H9 (cell line): ENCODE measurements around the gene ZNF680. TPM values are rescaled to one million over a fixed set of nuclear protein-coding genes. Genes with fewer than 3 reads are reported as not detected.

ENCODE experiments used
- DNase-seq: peaks from one replicate; pipeline ENCODE4 v3.0.0-alpha.2; 2017
- H2AFZ ChIP-seq: one replicate; pipeline ENCODE4 v1.6.1; 2013; ENCODE audit warnings: mild to moderate bottlenecking, low read length, control low read depth, moderate library complexity
- H2AK5ac ChIP-seq: 2 replicates; pipeline ENCODE4 v1.6.1; 2013; ENCODE audit warnings: low read length, control low read depth, mixed read lengths; ENCODE audit not compliant: insufficient read length
- H2BK120ac ChIP-seq: one replicate; pipeline ENCODE4 v1.6.1; 2013; ENCODE audit warnings: low read depth, mild to moderate bottlenecking, low read length, control low read depth, inconsistent platforms; ENCODE audit not compliant: poor library complexity, severe bottlenecking
- H2BK12ac ChIP-seq: 2 replicates; pipeline ENCODE4 v1.6.1; 2013; ENCODE audit warnings: low read length, control low read depth, mixed read lengths, low read depth; ENCODE audit not compliant: insufficient read length
- H2BK15ac ChIP-seq: 2 replicates; pipeline ENCODE4 v1.6.1; 2013; ENCODE audit warnings: low read depth, low read length, control low read depth
- H2BK20ac ChIP-seq: one replicate; pipeline ENCODE4 v1.6.1; 2013; ENCODE audit warnings: low read depth, mild to moderate bottlenecking, low read length, control low read depth, inconsistent platforms; ENCODE audit not compliant: poor library complexity, severe bottlenecking
- H2BK5ac ChIP-seq: 2 replicates; pipeline ENCODE4 v1.6.1; 2013; ENCODE audit warnings: low read length, control low read depth, mixed read lengths; ENCODE audit not compliant: insufficient read length
- H3K14ac ChIP-seq: 2 replicates; pipeline ENCODE4 v1.6.1; 2013; ENCODE audit warnings: low read length, control low read depth; ENCODE audit not compliant: insufficient read depth
- H3K18ac ChIP-seq: 2 replicates; pipeline ENCODE4 v1.6.1; 2013; ENCODE audit warnings: low read depth, mild to moderate bottlenecking, mixed read lengths, low read length, control low read depth; ENCODE audit not compliant: insufficient read length
- H3K23ac ChIP-seq: 2 replicates; pipeline ENCODE4 v1.6.1; 2013; ENCODE audit warnings: low read length, control low read depth, mixed read lengths, low read depth; ENCODE audit not compliant: insufficient read length
- H3K23me2 ChIP-seq: 2 replicates; pipeline ENCODE4 v1.6.1; 2013; ENCODE audit warnings: low read depth, mild to moderate bottlenecking, mixed read lengths, low read length, control low read depth; ENCODE audit not compliant: insufficient read length, poor library complexity, severe bottlenecking
- H3K27ac ChIP-seq: 2 replicates; pipeline ENCODE4 v1.5.1; 2013; ENCODE audit warnings: low read length, control low read depth, mixed read lengths, low read depth; ENCODE audit not compliant: insufficient read length
- H3K27me3 ChIP-seq: 2 replicates; pipeline ENCODE4 v1.6.1; 2013; ENCODE audit warnings: low read length, control low read depth, inconsistent platforms; ENCODE audit not compliant: insufficient read depth
- H3K4ac ChIP-seq: 2 replicates; pipeline ENCODE4 v1.6.1; 2013; ENCODE audit warnings: low read depth, mild to moderate bottlenecking, control low read depth, inconsistent platforms, low read length, moderate library complexity
- H3K4me1 ChIP-seq: 2 replicates; pipeline ENCODE4 v1.6.1; 2013; ENCODE audit warnings: low read length, control low read depth, inconsistent platforms; ENCODE audit not compliant: insufficient read depth
- H3K4me2 ChIP-seq: 2 replicates; pipeline ENCODE4 v1.6.1; 2013; ENCODE audit warnings: low read length, control low read depth, mixed read lengths; ENCODE audit not compliant: insufficient read length, insufficient read depth
- H3K56ac ChIP-seq: 2 replicates; pipeline ENCODE4 v1.6.1; 2013; ENCODE audit warnings: low read depth, mild to moderate bottlenecking, mixed read lengths, low read length, control low read depth; ENCODE audit not compliant: insufficient read length
- H3K79me1 ChIP-seq: 2 replicates; pipeline ENCODE4 v1.6.1; 2013; ENCODE audit warnings: low read depth, mild to moderate bottlenecking, moderate library complexity, low read length, control low read depth, inconsistent platforms; ENCODE audit not compliant: insufficient read depth, poor library complexity, severe bottlenecking
- H3K79me2 ChIP-seq: 2 replicates; pipeline ENCODE4 v1.6.1; 2013; ENCODE audit warnings: low read length, control low read depth, inconsistent platforms; ENCODE audit not compliant: insufficient read depth
- H3K9ac ChIP-seq: 2 replicates; pipeline ENCODE4 v1.6.1; 2013; ENCODE audit warnings: low read length, control low read depth, mixed read lengths; ENCODE audit not compliant: insufficient read length; ENCODE audit errors: extremely low read depth
- H3K9me3 ChIP-seq: one replicate; pipeline ENCODE4 v1.6.1; 2013; ENCODE audit warnings: low read depth, low read length, inconsistent platforms; ENCODE audit not compliant: control insufficient read depth
- H3T11ph ChIP-seq: one replicate; pipeline ENCODE4 v1.6.1; 2013; ENCODE audit warnings: mild to moderate bottlenecking, low read length, control low read depth, inconsistent platforms
- H4K20me1 ChIP-seq: one replicate; pipeline ENCODE4 v1.6.1; 2013; ENCODE audit not compliant: control insufficient read depth, insufficient read length, insufficient read depth
- H4K5ac ChIP-seq: 2 replicates; pipeline ENCODE4 v1.6.1; 2013; ENCODE audit warnings: low read depth, mild to moderate bottlenecking, mixed read lengths, low read length, control low read depth; ENCODE audit not compliant: insufficient read length
- H4K8ac ChIP-seq: replicated peaks from 2 replicates; pipeline ENCODE4 v1.6.1; 2013; ENCODE audit warnings: low read length, control low read depth, mixed read lengths, low read depth; ENCODE audit not compliant: insufficient read length
- H4K91ac ChIP-seq: 2 replicates; pipeline ENCODE4 v1.6.1; 2013; ENCODE audit warnings: low read depth, mild to moderate bottlenecking, moderate library complexity, mixed read lengths, low read length, control low read depth; ENCODE audit not compliant: insufficient read length
- H3K27ac Mint-ChIP-seq, 3 experiments: 2 replicates in 2 of 3; 3 replicates in 1 of 3; pipeline ENCODE4 v1.8.0; 2020 to 2021; ENCODE audit warnings: mixed read lengths in 3 of 3, mild to moderate bottlenecking in 1 of 3, moderate library complexity in 1 of 3
- H3K27me3 Mint-ChIP-seq: 2 replicates; pipeline ENCODE4 v1.8.0; 2021; ENCODE audit warnings: low read depth, mild to moderate bottlenecking, moderate library complexity, mixed read lengths
- H3K36me3 Mint-ChIP-seq, 3 experiments: 2 replicates in 2 of 3; 3 replicates in 1 of 3; pipeline ENCODE4 v1.8.0; 2020 to 2021; ENCODE audit warnings: low read depth in 3 of 3, mixed read lengths in 3 of 3; ENCODE audit not compliant: insufficient read depth in 1 of 3
- H3K4me1 Mint-ChIP-seq, 2 experiments: 2 replicates each; pipeline ENCODE4 v1.8.0; 2020; ENCODE audit warnings: mixed read lengths in 2 of 2
- H3K4me3 Mint-ChIP-seq, 2 experiments: 2 replicates in 1 of 2; 3 replicates in 1 of 2; pipeline ENCODE4 v1.8.0; 2020 to 2021; ENCODE audit warnings: mild to moderate bottlenecking in 2 of 2, mixed read lengths in 2 of 2, moderate library complexity in 1 of 2
- H3K9me3 Mint-ChIP-seq, 2 experiments: 2 replicates in 1 of 2; 3 replicates in 1 of 2; pipeline ENCODE4 v1.8.0; 2020; ENCODE audit warnings: mild to moderate bottlenecking in 2 of 2, mixed read lengths in 2 of 2, moderate library complexity in 1 of 2
- WGBS: extraction: QIAGEN DNeasy Blood & Tissue Kit; methylation state at CpG from one replicate; pipeline ENCODE4 v1.1.7; 2013; ENCODE audit warnings: missing lambda C conversion rate, low lambda C conversion rate, mixed read lengths; ENCODE audit not compliant: insufficient read length; ENCODE audit errors: extremely low coverage; 5-methylcytosine and 5-hydroxymethylcytosine counted together
- total RNA-seq: library from RNA; stranded (reverse); gene quantifications from 2 replicates; pipeline ENCODE4 v1.2.1, GENCODE V29; 2021
- TF ChIP-seq, protein P1 (sequence below): fragments of 200-600 bp; sonication (generic); conservative IDR thresholded peaks from 3 replicates; pipeline ENCODE4 v1.8.0; 2021; ENCODE audit warnings: antibody characterized with exemption, mild to moderate bottlenecking

ZNF680 gene
- total RNA-seq, 1 experiment from 2014 or later, result 21.3 TPM

- H3K4ac ChIP-seq, result no peak overlapping the region
- no peak overlapping the region for H2BK12ac ChIP-seq
- H3K4me1 Mint-ChIP-seq, result peaks cover 12 to 20% of the 10 kb centered on the region in 2 experiments
- no peak overlapping the region for H4K91ac ChIP-seq
- H4K20me1 ChIP-seq, result no peaks in the 10 kb centered on the region
- peak overlapping the region in 2 of 3 experiments; percentile 42 to 75; a peak in 1 of 7 replicates for H3K27ac Mint-ChIP-seq
- H2BK5ac ChIP-seq, result no peak overlapping the region
- H2BK120ac ChIP-seq, result no peak overlapping the region
- no peak overlapping the region for H2BK15ac ChIP-seq
- no peak overlapping the region for H3T11ph ChIP-seq
- H3K23ac ChIP-seq, result no peak overlapping the region
- TF ChIP-seq, protein P1, sequence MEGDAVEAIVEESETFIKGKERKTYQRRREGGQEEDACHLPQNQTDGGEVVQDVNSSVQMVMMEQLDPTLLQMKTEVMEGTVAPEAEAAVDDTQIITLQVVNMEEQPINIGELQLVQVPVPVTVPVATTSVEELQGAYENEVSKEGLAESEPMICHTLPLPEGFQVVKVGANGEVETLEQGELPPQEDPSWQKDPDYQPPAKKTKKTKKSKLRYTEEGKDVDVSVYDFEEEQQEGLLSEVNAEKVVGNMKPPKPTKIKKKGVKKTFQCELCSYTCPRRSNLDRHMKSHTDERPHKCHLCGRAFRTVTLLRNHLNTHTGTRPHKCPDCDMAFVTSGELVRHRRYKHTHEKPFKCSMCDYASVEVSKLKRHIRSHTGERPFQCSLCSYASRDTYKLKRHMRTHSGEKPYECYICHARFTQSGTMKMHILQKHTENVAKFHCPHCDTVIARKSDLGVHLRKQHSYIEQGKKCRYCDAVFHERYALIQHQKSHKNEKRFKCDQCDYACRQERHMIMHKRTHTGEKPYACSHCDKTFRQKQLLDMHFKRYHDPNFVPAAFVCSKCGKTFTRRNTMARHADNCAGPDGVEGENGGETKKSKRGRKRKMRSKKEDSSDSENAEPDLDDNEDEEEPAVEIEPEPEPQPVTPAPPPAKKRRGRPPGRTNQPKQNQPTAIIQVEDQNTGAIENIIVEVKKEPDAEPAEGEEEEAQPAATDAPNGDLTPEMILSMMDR, result no peak
- H3K9me3 Mint-ChIP-seq, result peaks cover 56 to 69% of the 10 kb centered on the region in 2 experiments
- H4K8ac ChIP-seq, result no peak overlapping the region
- no peak overlapping the region for H4K5ac ChIP-seq
- no peak overlapping the region for H3K4me3 Mint-ChIP-seq
- no peak overlapping the region for H3K9ac ChIP-seq
- no peaks in the 10 kb centered on the region for H3K23me2 ChIP-seq
- no peak overlapping the region for H2AK5ac ChIP-seq
- DNase-seq, result no peak
- H3K27me3 ChIP-seq, result no peaks in the 10 kb centered on the region
- no peaks in the 10 kb centered on the region for H3K4me1 ChIP-seq
- H3K14ac ChIP-seq, result no peak overlapping the region
- H3K9me3 ChIP-seq, result no peaks in the 10 kb centered on the region
- peaks cover 5% of the 10 kb centered on the region; the same call in 1 of the 2 replicates for H3K79me2 ChIP-seq
- H3K56ac ChIP-seq, result no peak overlapping the region
- no peak overlapping the region for H2BK20ac ChIP-seq
- no peaks in the 10 kb centered on the region; the same call in 1 of the 2 replicates for H3K27me3 Mint-ChIP-seq
- H3K4me2 ChIP-seq, result no peak overlapping the region
- no peak overlapping the region for H3K27ac ChIP-seq
- H3K18ac ChIP-seq, result no peak overlapping the region
- no CpG with 5 or more reads among the region's 4 CpGs for WGBS
- H3K79me1 ChIP-seq, result no peaks in the 10 kb centered on the region
- no peak overlapping the region for H2AFZ ChIP-seq
- peaks cover 51 to 58% (median 57%) of the 10 kb centered on the region in 3 experiments for H3K36me3 Mint-ChIP-seq
These were observed 4.1 kb downstream of the ZNF680 start for GRCh38 chr7:64558781-64559180.
